GM21576 (cell line): ENCODE data around the gene MALAT1.

Experiments
- ATAC-seq: cut with Tn5 transposase; IDR thresholded peaks from one replicate; pipeline ENCODE4 v1.9.1; 2021; ENCODE audit warnings: mild to moderate bottlenecking, moderate library complexity; ENCODE audit not compliant: unreplicated experiment

The MALAT1 gene

DNA sequence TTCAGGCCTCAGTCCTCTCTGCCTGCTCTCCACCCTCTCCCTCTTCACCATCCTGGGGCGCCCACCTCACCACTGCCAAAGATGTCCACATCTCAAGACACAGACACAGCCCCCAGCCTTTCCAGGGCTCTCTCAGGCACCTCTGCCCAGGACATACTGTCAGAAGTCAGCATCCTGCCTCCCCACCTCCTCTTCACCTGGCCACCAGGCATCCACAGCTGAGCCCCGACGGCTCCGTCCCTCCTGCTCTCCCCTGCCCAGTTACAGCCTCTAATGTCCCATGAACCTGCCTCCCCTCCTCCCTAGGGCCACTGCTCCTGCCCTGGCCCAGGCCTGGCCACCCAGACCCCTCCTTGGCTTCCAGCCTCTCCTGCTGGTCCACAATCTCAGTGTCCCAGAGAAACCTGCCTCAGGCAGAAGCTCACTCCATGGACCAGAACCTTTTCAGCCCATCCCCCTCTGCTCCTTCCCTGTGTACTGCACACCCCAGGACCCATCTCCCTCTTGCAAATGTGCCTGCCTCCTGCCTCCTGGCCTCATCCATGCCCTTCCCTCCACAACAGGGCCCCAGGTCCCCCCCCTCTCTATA is 56.1 kb downstream of the MALAT1 start:
- ATAC-seq: no peak

- ATAC-seq: no peak
Observed at GRCh38 chr11:65555693-65556231, 56.9 kb downstream of the MALAT1 start.
